Activated T-cell treated with anti-CD3 and anti-CD28 coated beads for 1 hour (primary cell): ENCODE measurements around the gene C10orf67.
"Not testable (repeated sequence)": the region's sequence is repeated elsewhere in the genome, so short reads cannot be mapped to it uniquely, and the experiment has no call there.

ENCODE experiments used
- DNase-seq: peaks from one replicate; pipeline ENCODE4 v3.0.0-alpha.2; 2020; ENCODE audit warnings: low read depth

Gene C10orf67

DNA sequence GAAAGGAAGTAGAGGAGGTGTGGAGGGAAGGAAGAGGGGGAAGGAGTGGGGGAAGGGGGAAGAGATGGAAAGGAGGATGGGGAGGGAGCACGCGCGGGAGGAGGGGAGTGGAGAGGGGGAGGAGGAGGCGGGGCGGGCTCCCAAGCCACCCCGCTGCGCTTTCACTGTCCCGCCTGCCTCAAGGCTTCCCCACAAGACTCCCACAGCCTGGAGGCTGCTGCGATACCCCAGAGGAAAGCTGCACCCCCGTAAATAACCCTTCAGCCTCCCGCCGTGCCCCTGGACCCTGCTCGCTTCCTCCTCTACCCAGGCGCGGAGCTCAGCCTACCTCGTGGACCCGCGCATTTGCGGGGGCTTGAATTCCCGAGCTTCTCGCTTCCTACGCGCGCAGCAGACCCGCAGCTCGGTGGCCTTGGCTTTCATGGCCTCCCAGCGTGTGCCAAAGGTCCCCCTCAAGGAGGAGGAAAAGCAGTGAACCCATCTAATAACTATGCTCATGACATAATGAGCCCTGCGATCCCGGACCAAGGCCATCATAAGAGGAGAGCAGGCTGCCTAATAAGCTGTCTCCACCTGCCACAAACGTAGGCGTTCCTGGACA, at the start of gene C10orf67:
Gene C10orf67 (minus strand): TSS at position 557 of the 601 bp plus-strand sequence. CDS start 23 bp downstream, at position 534.
- DNase-seq, result no peak

DNA sequence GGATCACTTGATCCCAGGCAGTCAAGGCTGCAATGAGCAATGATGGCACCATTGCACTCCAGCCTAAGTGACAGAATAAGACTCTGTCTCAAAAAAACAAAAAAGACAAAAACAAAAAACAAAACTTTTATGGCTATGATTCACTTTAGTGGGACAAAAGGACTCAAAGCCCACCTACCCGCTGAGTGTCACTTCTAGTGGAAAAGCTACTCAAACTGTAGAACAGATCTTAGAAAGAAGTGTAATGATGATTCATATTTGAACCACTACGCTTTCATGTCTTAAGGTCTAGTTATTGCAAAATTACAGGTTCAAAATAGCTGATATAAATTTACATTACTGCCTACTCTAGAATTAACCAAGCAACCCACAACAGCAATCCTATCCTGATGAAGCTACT, 47.2 kb upstream of the C10orf67 start:
- no peak for DNase-seq

- DNase-seq, result no peak
Observed at GRCh38 chr10:23390809-23391208, 46.2 kb upstream of the C10orf67 start.

DNA sequence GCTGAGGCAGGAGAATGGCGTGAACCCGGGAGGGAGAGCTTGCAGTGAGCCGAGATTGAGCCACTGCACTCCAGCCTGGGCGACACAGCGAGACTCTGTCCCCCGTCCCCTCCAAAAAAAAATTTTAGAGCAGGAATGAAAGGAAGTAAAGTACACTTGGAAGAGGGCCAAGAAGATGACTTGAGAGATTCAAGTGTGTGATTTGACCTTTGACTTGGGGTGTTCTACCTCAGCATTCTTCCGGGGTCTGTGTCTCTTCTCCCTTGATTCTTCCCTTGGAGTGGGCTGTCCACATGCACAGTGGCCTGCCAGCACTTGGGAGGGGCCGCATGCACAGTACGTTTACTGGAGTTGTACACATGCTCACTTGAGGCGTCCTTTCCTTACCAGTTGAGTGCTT, 45.8 kb upstream of the C10orf67 start:
- DNase-seq, result not testable (repeated sequence)

DNA sequence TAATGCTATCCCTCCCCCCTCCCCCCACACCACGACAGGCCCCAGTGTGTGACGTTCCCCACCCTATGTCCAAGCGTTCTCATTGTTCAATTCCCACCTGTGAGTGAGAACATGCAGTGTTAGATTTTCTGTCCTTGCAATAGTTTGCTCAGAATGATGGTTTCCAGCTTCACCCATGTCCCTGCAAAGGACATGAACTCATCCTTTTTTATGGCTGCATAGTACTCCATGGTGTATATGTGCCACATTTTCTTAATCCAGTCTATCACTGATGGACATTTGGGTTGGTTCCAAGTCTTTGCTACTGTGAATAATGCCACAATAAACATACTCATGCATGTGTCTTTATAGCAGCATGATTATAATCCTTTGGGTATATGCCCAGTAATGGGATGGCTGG, 42.9 kb upstream of the C10orf67 start:
- DNase-seq, result not testable (repeated sequence)

- no peak for DNase-seq
Observed at GRCh38 chr10:23386052-23386451, 41.5 kb upstream of the C10orf67 start.

DNA sequence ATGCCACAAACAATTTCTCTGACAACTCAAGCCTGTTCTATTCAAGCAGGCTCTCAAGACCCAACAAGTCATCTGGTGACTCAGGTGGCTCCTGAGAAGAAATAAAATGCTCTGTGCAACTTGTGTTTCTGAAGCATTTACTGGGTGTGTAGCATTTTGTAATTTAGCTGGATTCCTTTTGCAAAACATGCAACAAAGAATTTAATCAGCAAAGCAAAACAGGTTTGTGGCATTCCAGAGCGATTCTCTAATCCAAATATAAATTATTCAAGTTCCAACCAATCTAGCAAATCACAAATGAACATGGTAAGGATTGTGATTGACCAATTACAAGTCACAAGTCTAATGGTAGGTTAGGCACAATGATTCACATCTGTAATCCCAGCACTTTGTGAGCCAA, 39.8 kb upstream of the C10orf67 start:
- no peak for DNase-seq

DNA sequence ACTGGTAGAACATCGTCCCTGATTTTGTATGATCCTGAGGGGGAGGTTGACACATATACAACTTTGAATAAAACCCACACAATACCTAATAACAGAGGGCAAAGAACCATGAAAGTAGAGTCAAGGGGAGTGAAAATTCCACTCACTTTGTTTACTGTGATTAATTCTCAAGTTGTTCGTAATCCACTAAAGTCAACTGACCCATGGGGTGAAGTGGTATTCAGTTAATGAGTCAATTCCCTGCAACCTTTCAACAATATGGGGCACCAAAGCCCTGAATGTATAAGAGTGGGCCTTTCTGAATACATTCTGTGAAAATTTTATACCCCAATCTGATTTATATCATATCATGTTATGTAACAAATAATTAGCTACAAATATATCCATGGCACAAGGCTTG, 39.0 kb upstream of the C10orf67 start:
- no peak for DNase-seq

DNA sequence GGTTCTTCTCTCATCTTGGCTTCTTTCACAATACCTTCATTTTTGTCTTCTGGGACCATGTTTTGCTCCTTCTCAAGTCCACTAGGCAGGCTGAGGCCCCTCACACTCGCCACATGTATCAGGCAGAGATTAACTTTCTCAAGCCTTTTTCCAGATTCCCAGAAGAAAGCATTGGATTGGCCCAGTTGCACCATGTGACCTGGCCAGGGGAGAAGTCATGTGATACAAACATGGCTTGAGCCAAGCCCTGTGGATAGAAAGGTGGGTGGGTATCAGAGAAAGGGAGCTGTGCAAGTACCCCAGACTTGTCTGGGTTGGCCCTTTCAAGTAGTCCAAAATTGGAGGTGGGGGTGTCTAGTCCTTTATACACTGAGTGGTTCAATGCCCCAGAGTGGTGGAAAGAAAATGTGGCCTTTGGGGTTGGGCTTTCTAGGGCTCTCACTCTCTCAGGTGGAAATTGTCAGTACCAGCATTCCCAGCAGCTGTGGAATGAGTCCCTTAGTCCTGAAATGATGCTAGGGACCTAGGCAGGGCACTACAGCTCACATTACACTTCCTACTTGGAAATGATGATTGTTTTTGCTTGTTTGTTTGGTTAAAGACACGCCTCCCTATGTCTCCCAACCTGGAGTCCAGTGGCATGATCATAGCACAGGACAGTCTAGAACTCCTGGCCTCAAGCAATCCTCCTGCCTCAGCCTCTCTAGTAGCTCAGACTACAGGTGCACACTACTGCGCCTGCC, 36.9 kb upstream of the C10orf67 start:
- no peak for DNase-seq

DNA sequence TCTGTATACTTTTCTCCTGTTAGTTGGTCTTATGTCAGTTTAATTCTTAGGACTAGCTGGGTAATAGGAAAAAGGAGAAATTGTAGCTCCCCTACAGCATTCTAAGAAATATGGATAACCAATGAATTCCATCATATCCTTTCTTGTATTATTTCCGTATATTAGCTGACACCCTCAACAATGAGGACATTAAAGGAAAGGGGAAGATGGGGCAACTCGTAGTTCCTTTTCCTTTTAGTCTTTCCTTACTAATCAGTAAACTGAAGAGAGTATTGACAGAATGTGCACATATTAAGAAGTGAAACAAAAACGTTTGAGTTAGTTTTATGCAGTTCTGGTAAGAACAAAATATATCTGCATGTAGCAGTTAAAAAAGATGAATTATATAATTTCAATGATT, 35.1 kb upstream of the C10orf67 start:
- no peak for DNase-seq

DNA sequence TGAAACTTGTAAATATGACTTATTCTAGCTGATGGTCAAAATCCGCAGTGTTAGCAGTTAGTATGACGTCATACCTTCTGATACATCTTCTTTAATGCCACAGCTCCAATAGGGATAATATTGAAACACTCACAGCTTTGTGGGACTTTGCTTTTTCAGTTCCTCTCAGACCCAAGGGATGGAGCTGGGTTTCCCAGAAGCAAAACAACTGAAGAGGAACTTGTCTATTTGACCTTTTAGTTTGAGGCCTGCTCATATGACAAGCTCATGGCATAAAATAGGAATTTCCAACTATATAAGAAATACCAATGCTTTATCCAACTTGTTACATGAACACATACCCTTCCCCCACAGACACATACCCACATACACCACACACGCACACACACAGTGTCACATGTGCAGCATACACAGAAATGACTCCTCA, 31.6 kb upstream of the C10orf67 start:
- no peak for DNase-seq

DNA sequence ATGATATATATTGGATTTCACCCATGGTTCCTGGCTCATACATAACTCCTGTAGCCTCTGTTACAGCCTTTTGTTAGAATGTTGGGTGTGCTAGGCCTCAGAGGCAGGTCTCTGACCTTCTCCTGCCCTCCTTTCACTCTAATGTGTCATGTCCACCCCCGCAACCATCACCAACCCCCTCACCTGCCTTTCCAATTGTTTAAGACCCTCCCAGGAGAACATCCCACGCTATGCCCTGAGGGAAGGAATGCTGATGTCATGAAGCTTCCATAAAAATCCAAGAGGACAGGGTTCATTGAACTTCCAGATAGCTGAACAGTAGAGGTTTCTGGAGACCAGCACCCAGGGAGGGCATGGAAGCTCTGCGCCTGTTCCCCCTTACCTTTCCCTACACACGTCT, 30.8 kb upstream of the C10orf67 start:
- no peak for DNase-seq

- DNase-seq, result no peak
Observed at GRCh38 chr10:23373156-23373555, 28.6 kb upstream of the C10orf67 start.

- no peak for DNase-seq
Observed at GRCh38 chr10:23371073-23371472, 26.5 kb upstream of the C10orf67 start.

GRCh38 chr10:23370106-23370505, 25.5 kb upstream of the C10orf67 start:
- DNase-seq, result no peak

GRCh38 chr10:23368816-23369640, 24.4 kb upstream of the C10orf67 start:
- no peak for DNase-seq

DNA sequence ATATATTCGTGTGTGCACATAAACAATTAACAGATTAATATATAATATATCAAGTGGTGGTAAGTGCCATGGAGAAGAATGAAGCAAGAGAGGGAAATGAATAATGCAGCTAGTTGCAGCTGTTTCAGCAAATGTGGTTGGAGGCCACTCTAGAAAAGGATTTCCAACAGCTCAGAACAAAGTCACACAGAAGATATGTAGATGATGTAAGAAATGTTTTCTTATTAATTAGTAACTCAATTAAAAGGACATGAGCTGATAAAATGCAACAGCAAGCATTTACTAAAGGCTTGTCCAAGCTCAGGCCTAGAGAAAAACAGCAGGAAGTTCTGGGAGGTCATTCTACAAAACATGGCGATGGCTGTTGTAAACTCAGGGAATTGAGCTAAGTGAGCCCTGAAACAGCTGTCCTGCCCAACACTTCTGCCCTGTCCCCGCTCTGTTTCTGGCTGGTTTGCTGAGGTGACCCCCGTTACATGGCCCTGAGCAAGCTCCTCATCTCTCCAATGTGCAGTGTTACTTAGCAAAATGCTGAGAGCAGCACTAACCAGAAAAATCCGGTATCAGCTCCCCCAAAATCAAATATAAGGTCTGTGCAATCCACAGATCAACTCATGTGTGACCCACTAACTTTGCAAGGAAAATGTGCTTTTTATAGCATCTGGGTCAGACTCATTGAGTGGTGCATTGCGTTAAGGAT, 23.4 kb upstream of the C10orf67 start:
- no peak for DNase-seq

DNA sequence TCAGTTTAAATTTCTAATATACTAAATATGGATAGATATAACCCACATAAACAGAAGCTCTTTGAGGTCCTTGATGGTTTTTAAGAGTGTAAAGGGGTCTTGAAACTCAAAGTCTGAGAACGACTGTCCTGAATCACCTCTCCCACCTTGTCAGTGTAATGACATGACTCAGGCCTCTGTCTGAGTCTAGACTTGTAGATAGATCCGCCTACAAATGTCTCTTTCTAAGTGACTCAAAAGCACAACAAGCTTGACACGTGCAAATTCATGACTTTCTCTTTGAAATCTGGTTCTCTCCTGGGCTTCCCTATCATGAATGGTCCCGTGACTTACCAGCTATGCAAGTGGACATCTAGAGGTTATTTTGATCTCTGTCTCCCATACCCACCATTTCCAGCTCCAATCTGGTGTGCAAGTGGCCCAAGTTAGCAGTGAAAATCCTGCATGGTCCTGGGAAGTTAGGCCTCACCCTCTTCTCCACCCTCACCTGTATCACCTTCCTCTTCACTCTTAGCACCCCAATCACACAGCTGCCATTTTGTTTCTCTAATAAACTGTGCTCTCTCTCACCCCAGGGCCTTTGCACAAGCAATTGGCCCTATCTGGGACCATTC, 20.9 kb upstream of the C10orf67 start:
- DNase-seq, result not testable (repeated sequence)

GRCh38 chr10:23364378-23364777, 19.8 kb upstream of the C10orf67 start:
- no peak for DNase-seq

- no peak for DNase-seq
Observed at GRCh38 chr10:23363793-23364135, 19.2 kb upstream of the C10orf67 start.

GRCh38 chr10:23362879-23363792, 18.5 kb upstream of the C10orf67 start:
- no peak for DNase-seq
